HG03025 (cell line): ENCODE data around the gene ADGRL2.

Source experiments
- ATAC-seq: cut with Tn5 transposase; IDR thresholded peaks from one replicate; pipeline ENCODE4 v1.9.1; 2021; ENCODE audit warnings: mild to moderate bottlenecking, moderate library complexity; ENCODE audit not compliant: unreplicated experiment, low FRiP score

Gene ADGRL2

GRCh38 chr1:81800695-81801650, at the start of gene ADGRL2:
Gene ADGRL2 (plus strand): TSS chr1:81800934. CDS start chr1:81836985, 36,051 bp downstream.
- ATAC-seq: no peak

GRCh38 chr1:81752840-81753239, 47.9 kb upstream of the ADGRL2 start:
- ATAC-seq: no peak

GRCh38 chr1:81754424-81754823, 46.3 kb upstream of the ADGRL2 start:
- ATAC-seq: no peak

GRCh38 chr1:81756872-81757271, 43.9 kb upstream of the ADGRL2 start:
- ATAC-seq: no peak

GRCh38 chr1:81757398-81758020, 43.2 kb upstream of the ADGRL2 start:
- ATAC-seq: no peak

GRCh38 chr1:81758181-81758580, 42.6 kb upstream of the ADGRL2 start:
- ATAC-seq: no peak

GRCh38 chr1:81760477-81761097, 40.1 kb upstream of the ADGRL2 start:
- no peak for ATAC-seq

- ATAC-seq: no peak
These were observed 25.2 kb upstream of the ADGRL2 start for GRCh38 chr1:81775510-81775909.

GRCh38 chr1:81780705-81781454, 19.9 kb upstream of the ADGRL2 start:
- no peak for ATAC-seq

GRCh38 chr1:81781749-81782148, 19.0 kb upstream of the ADGRL2 start:
- no peak for ATAC-seq

GRCh38 chr1:81792184-81792583, 8.6 kb upstream of the ADGRL2 start:
- ATAC-seq: no peak

GRCh38 chr1:81797701-81798100, 3.0 kb upstream of the ADGRL2 start:
- no peak for ATAC-seq

- ATAC-seq: no peak
These were observed 617 bp upstream of the ADGRL2 start for GRCh38 chr1:81799939-81800694.

GRCh38 chr1:81801651-81802456, 1.1 kb downstream of the ADGRL2 start:
- ATAC-seq: no peak

- no peak for ATAC-seq
These were observed 1.6 kb downstream of the ADGRL2 start for GRCh38 chr1:81802457-81802706.

- no peak for ATAC-seq
These were observed 2.1 kb downstream of the ADGRL2 start for GRCh38 chr1:81802707-81803430.

GRCh38 chr1:81803431-81804110, 2.8 kb downstream of the ADGRL2 start:
- no peak for ATAC-seq

- no peak for ATAC-seq
These were observed 3.6 kb downstream of the ADGRL2 start for GRCh38 chr1:81804312-81804711.
